ENCODE measurements around the gene KIR2DL3.
"Not testable (repeated sequence)": the region's sequence is repeated elsewhere in the genome, so short reads cannot be mapped to it uniquely, and the experiment has no call there.

The KIR2DL3 gene

DNA sequence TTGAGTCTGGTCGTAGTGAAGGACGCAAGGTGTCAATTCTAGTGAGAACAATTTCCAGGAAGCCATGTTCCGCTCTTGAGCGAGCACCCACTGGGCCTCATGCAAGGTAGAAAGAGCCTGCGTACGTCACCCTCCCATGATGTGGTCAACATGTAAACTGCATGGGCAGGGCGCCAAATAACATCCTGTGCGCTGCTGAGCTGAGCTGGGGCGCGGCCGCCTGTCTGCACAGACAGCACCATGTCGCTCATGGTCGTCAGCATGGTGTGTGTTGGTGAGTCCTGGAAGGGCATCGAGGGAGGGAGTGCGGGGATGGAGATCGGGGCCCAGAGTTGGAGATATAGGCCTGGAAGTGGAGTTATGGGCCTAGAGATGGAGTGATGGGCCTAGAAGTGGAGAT, at the start of gene KIR2DL3:
KIR2DL3 (plus strand) TSS at position 208 of the 400 bp plus-strand sequence; CDS start at position 241, 33 bp downstream.
- not testable (repeated sequence) for DNase-seq

DNA sequence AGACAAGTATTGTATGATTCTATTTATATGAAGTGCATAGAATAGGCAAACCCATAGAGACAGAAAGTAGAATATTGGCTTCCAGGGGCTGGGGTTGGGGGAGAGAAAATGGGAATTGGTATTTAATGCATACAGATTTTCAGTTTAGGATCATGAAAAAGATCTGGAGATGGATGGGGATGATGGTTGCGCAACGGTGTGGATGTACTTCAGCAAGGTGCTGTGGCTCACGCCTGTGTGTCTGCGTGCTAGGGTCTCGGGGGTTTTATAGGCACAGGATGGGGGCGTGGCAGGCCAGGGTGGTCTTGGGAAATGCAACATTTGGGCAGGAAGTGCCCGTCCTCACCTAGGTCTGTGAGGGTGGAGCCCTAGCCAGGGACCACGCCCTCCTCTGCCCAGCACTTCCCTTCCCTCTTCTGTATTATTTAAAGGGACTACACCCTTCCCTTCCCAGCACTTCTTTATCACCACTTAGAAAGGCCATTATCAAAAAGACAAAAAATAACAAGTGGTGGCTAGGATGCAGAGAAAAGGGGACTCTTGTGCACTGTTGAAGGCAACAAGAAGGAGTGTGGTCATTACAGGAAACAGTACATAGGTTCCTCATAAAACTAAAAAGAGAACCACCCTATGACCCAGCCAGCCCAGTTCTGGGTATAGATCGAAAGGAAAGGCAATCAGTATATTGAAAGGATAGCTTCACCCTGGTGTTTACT, 46.6 kb upstream of the KIR2DL3 start:
- DNase-seq, result no peak

DNA sequence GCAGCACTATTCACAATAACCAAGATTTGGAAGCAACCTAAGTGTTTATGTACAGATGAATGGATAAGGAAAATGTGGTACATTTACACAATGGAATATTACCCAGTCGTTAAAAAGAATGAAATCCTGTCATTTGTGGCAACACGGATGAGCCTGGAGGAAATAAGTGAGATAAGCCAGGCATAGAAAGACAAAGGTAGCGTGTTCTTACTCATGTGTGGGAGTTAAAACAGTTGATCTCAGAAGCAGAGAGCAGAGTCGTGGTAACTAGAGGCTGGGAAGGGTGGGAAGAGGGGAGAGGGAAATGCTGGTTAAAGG, 46.1 kb upstream of the KIR2DL3 start:
- no peak for DNase-seq

DNA sequence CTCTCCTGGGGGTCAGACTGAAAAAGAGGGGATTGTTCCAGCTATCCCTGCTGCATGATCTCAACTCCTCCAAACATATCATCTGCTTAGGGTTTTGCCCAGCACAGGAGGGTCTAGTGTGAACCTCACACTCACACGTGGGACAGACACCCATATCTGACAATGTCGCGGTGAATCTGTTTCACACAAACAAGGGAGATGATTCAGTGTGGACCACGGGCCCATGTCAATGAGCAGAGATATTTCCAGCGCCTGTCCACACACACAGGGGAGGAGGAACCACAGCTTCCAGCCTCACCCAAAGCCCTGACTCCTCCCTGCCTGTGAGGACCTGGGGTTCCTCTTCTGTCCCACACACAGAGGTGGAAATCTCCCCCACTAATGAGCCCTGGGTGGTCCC, 43.7 kb upstream of the KIR2DL3 start:
- DNase-seq, result no peak

DNA sequence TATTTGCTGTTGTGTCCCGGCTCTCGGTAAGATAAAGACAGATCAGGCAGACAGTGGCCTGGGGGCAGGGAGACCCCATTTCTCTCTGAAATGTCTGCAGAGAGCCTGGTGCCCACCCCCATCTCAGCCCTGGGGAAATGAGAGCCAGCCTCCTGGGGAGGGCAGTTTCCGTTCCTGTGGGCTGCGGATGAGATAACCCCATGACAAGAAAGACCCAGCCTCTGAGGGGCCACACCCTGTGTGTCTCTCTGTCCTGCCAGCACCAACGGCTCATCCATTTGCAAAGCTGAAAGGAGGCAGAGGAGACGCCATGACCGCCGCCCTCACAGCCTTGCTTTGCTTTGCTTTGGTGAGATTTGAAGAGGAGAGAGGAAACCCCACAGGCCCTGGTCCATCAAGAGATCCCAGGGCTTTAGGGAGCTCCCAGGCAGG, 42.2 kb upstream of the KIR2DL3 start:
- DNase-seq, result no peak

DNA sequence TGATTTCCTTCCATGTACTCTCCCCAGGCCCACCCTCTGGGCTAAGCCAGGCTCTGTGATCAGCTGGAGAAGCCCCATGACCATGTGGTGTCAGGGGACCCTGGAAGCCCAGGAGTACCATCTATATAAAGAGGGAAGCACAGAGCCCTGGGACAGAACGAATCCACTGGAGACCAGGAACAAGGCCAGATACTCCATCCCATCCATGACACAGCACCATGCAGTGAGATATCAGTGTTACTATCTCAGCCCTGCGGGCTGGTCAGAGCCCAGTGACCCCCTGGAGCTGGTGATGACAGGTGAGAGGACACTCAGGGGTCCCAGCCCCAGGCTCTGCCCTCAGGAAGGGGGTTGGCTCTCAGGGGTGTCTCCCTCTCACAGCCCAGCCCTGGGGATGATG, 41.5 kb upstream of the KIR2DL3 start:
- DNase-seq, result no peak

DNA sequence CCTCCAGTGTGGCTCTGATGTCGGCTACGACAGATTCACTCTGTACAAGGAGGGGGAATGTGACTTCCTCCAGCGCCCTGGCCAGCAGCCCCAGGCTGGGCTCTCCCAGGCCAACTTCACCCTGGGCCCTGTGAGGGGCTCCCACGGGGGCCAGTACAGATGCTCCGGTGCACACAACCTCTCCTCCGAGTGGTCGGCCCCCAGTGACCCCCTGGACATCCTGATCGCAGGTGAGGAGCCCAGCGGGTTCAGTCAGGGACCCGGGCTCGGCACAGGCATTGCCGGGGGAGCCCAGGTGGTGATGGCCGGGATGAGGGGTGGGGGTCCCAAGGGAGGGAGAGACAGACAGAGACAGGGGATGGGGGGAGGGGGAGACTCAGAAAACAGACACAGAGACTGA, 40.6 kb upstream of the KIR2DL3 start:
- DNase-seq, result not testable (repeated sequence)

DNA sequence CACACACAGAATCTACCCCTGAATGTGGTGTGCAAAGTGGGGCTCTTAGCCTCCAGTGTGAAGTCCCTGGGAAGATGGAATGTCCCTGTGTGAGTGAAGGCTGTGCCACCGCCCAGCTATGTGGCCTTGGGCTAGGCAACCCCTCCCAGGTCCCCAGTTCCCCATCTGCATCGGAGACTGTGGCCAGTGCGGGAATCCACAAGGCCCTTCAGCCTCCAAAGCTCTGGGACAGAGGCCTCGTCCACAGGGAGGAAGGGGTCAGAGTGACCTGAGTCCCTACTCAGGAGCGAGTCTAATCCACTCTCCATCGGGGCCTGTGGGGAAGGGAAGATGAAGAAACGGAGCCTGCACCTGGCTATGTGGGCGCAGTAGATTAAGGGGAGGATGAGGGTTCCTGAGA, 33.4 kb upstream of the KIR2DL3 start:
- DNase-seq, result no peak

DNA sequence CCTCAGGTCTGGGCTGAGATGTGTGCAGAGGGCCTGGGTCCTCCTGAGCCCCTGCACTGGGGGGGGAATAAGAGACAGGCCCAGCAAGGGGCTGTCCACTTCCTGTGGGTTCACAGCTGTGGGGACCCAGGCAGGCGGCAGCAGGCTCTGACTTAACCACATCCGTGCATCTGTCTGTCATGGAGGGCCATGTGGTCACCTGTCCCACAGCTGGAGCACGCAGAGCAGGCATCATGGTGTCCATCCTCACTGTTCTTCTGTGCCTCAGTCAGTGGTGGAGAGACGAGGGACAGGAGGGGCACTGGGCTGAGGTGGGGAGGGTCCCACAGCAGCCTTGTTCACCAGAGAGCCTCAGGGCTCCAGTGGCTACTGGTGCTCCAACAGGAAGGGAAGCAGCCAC, 30.4 kb upstream of the KIR2DL3 start:
- peak; percentile 6 for DNase-seq

DNA sequence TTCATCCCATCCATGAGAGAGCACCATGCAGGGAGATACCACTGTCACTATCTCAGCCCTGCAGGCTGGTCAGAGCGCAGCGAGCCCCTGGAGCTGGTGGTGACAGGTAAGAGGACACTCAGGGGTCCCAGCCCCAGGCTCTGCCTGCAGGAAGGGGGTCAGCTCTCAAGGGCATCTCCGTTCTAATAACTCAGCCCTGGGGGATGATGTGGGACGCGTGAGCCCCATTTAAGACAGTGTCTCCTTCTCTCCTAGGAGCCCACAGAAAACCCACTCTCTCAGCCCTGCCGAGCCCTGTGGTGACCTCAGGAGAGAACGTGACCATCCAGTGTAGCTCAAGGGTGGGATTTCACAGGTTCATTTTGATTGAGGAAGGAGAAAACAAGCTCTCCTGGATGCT, 29.5 kb upstream of the KIR2DL3 start:
- DNase-seq, result no peak

DNA sequence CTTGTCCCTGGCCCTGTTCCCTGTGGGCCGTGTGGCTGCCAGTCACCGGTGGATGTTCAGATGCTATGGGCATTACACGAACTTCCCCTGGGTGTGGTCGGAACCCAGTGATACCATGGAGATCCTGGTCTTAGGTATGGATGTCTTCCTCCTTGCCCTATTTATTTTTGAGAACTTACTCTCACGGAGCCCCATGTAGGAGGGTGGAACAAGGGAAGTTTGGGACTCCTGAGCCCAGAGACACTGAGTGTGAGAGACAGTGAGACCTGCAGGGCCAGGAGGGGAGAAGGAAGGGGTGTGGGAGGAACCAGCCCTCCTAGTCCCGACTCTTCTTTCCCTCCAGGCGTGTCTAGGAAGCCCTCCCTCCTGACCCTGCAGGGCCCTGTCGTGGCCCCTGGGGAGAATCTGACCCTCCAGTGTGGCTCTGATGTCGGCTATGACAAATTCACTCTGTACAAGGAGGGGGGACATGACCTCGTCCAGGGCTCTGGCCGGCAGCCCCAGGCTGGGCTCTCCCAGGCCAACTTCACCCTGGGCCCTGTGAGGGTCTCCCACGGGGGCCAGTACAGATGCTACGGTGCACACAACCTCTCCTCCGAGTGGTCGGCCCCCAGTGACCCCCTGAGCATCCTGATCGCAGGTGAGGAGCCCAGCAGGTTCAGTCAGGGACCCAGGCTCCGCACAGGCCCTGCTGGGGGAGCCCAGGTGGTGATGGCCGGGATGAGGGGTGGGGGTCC, 28.9 kb upstream of the KIR2DL3 start:
- DNase-seq, result no peak

DNA sequence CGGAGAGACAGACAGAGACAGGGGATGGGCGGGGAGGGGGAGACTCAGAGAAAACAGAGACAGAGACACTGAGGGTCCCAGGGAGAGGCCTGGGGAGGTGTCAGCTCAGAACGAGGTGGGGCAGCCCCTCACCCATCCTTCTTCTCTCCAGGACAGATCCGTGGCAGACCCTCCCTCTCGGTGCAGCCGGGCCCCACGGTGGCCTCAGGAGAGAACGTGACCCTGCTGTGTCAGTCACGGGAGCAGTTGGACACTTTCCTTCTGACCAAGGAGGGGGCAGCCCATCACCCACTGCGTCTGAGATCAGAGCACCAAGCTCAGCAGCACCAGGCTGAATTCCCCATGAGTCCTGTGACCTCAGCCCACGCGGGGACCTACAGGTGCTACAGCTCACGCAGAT, 28.4 kb upstream of the KIR2DL3 start:
- DNase-seq, result not testable (repeated sequence)

DNA sequence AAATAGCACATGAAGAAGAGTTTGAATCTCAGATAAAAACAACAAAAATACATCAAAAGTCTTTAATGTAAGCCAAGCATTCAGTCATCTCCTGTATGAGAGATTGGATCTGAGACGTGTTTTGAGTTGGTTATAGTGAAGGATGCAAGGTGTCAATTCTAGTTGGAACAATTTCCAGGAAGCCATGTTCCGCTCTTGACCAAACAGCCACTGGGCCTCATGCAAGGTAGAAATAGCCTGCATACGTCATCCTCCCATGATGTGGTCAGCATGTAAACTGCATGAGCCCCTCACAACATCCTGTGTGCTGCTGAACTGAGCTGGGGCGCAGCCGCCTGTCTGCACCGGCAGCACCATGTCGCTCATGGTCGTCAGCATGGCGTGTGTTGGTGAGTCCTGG, 14.2 kb upstream of the KIR2DL3 start, which contains the start of gene KIR3DL3:
KIR3DL3 (plus strand) TSS at position 301 of the 400 bp plus-strand sequence; CDS start at position 356, 55 bp downstream.
- DNase-seq, result no peak

DNA sequence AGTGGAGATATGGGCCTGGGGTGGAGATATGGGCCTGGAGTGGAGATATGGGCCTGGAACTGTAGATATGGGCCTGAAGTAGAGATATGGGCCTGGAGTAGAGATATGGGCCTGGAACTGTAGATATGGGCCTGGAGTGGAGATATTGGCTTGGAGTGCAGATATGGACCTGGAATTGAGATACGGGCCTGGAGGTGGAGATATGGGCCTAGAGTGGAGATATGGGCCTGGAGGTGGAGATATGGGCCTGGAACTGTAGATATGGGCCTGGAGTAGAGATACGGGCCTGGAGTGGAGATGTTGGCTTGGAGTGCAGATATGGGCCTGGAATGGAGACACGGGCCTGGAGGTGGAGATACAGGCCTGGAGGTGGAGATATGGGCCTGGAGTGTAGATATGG, 13.7 kb upstream of the KIR2DL3 start:
- no peak for DNase-seq

DNA sequence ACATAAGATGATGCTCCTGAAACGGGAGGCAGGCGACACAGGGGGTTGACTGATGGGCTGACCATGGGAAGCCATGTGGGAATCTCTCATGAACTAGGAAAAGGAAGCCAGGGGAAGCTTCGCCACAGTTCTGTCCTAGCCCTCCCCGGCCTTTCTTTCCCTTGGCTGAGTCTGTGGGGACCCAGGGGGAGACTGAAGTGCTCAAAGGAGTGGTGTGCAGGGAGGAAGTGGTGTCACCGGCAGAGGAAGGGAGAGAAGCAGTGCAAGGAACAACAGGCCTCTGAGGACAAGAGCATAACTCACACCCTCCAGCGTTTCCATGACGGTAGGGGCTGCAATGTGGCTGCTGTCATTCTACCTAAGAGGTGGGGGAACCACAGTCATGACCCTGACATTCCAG, 13.0 kb upstream of the KIR2DL3 start:
- no peak for DNase-seq

DNA sequence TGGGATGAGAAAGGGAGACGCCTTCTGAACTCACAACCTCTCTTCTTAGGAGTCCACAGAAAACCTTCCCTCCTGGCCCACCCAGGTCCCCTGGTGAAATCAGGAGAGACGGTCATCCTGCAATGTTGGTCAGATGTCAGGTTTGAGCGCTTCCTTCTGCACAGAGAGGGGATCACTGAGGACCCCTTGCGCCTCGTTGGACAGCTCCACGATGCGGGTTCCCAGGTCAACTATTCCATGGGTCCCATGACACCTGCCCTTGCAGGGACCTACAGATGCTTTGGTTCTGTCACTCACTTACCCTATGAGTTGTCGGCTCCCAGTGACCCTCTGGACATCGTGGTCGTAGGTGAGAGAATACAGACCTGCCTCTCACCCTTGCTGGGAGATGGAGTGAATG, 10.8 kb upstream of the KIR2DL3 start:
- DNase-seq, result no peak

DNA sequence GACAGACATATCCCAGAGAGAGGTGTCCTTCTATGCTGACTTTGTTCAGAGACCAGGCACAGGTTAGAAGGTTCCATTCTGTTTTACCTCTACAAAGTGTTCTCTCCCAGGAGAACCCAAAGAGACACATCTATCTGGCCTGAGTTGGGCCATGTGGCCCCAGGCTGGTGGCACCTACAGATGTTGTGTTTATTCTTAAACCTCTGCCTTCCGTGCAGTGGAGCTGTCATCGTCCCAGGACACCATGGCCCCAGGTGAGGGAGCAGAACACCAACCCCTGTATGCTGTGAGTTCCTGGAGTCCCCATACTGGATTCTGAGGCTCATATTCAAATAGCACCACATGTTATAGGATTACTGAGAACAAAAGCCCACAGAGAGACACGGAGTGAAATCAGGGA, 10.1 kb upstream of the KIR2DL3 start:
- no peak for DNase-seq

DNA sequence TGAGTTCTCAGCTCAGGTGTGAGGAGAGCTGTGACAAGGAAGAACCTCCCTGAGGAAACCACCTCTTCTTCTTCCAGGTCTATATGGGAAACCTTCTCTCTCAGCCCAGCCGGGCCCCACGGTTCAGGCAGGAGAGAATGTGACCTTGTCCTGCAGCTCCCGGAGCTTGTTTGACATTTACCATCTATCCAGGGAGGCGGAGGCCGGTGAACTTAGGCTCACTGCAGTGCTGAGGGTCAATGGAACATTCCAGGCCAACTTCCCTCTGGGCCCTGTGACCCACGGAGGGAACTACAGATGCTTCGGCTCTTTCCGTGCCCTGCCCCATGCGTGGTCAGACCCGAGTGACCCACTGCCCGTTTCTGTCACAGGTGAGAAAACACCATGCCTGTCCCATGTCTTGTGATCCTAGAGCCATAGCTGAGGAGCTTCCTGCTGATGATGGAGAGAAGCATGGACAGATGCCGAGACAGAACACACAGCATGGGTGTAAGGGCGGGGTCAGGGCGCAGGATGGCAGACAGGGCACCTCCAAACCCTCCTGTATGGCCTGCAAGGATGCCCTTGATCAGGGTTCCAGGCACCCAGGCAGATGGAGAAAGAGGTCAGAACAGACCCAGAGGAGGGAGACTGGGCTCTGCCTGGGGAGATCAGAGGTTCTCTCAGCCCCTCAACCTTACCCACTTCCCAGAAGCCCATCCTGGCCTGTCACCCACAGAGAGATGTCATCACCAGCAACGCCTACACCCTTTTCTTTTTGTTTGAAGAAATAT, 8.7 kb upstream of the KIR2DL3 start:
- no peak for DNase-seq

DNA sequence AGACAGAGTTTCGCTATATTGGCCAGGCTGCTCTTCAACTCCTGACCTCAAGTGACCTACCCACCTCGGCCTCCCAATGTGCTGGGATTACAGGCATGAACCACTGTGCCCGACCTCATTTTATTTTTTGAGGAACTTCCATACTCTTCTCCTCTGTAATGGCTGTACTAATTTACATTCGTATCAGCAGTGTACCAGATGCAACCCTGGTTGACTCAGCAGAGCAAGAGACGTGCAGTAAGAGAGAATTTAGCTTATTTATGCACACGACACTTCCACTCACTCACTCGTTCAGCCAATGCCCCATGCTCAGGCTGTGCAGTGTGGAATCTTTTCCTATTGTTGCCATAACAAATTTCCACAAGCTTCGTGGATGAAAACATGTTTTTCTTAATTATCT, 7.1 kb upstream of the KIR2DL3 start:
- DNase-seq, result no peak

DNA sequence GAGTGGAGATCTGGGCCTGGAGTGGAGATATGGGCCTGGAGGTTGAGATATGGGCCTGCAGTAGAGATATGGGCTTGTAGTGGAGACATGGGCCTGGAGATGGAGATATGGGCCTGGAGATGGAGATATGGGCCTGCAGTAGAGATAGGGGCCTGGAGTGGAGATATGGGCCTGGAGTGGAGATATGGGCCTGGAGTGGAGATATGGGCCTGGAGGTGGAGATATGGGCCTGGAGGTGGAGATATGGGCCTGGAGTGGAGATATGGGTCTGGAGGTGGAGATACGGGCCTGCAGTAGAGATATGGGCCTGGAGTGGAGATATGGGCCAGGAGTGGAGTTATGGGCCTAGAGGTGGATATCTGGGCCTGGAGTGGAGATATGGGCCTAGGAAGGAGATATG, 402 bp downstream of the KIR2DL3 start:
- DNase-seq, result no peak

DNA sequence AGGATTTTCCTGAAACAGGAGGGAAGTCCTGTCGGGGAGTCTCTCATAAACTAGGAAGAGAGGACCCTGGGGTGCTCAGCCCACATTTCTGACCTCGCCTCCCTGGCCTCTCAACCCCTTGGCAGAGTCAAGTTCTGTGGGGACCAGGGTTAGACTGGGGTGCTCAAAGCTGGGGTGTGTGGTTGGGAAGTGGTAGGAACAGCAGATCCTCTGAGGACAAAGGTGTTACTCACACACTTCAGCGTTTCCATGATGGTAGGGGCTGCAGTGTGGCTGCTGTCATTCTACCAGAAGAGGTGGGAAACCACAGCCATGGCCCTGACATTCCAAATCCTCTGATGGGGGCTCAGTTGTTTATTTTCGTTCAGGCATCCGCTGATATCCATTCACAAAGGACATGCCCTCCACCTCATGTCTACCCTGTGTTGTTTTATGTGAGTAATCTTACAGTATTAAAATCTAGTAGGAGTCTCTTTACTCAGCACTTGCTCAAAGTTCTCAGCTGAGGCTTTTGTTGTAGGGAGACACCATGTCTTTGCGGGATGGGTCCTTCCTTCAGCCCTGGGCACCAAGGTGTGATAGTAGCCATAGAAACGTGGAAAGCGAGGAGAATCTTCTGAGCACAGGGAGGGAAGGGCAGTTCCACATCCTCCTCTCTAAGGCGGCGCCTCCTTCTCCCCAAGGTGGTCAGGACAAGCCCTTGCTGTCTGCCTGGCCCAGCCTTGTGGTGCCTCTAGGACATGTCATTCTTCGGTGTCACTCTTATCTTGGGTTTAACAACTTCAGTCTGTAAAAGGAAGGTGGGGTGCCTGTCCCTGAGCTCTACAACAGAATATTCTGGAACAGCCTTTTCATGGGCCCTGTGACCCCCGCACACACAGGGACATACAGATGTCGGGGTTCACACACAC, 1.5 kb downstream of the KIR2DL3 start:
- DNase-seq, result no peak

DNA sequence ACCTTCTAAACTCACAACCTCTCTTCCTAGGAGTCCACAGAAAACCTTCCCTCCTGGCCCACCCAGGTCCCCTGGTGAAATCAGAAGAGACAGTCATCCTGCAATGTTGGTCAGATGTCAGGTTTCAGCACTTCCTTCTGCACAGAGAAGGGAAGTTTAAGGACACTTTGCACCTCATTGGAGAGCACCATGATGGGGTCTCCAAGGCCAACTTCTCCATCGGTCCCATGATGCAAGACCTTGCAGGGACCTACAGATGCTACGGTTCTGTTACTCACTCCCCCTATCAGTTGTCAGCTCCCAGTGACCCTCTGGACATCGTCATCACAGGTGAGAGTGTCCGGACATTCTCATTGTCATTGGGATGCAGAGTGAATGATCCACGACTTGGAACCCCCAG, 3.6 kb downstream of the KIR2DL3 start:
- not testable (repeated sequence) for DNase-seq

DNA sequence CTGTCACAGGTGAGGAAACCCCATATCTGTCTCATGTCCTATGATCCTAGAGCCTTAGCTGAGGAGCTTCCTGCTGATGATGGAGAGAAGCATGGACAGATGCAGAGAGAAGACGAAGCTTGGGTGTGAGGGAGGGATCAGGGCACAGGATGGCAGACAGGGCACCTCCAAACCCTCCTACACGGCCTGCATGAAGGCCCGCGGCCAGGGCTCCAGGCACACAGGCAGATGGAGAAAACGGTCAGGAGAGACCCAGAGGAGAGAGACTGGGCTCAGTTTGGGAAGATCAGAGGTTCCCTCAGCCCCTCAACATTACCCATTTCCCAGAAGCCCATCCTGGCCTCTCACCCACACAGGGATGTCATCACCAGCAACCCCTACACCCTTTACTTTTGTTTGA, 5.8 kb downstream of the KIR2DL3 start:
- not testable (repeated sequence) for DNase-seq

Data from CD4-positive, alpha-beta T cell treated with Interleukin-12 subunit alpha and Interleukin-12 subunit beta, for 1 hour (primary cell).